B cell (primary cell): ENCODE measurements around the gene GALNT18. TPM values are rescaled to one million over a fixed set of nuclear protein-coding genes. Genes with fewer than 3 reads are reported as not detected.

Experiments used
- ATAC-seq: fragments of 200-7000 bp; cut with Tn5 transposase; one replicate; pipeline ENCODE4 v1.10.0; 2021; ENCODE audit warnings: low read depth, mild to moderate bottlenecking, moderate number of reproducible peaks, moderate library complexity
- CTCF ChIA-PET: fragments of 350-600 bp; sonication (Branson Sonifier 250); formaldehyde crosslinking; loops from one replicate; lab custom pipeline; 2021; ENCODE audit warnings: antibody characterized with exemption, inconsistent platforms; lab: Charles Lee
- POLR2A ChIA-PET: fragments of 350-600 bp; sonication (Branson Sonifier 250); formaldehyde crosslinking; loops from one replicate; lab custom pipeline; 2021; ENCODE audit warnings: antibody characterized with exemption; lab: Charles Lee
- DNase-seq: peaks from one replicate; pipeline ENCODE4 v3.0.0; 2013
- H2AFZ ChIP-seq: 2 replicates; pipeline ENCODE4 v1.6.1; 2012; ENCODE audit warnings: mild to moderate bottlenecking, low read depth, low read length; ENCODE audit not compliant: insufficient read depth, poor library complexity, severe bottlenecking
- H3K27ac ChIP-seq, 2 donors: 1 replicate in 1 of 2; 2 replicates in 1 of 2; pipeline ENCODE4 v1.5.1; 2012 to 2013; ENCODE audit warnings: low read length in 2 of 2, mild to moderate bottlenecking in 2 of 2, moderate library complexity in 1 of 2
- H3K27me3 ChIP-seq, 4 experiments: fragments of 200-600 bp in 1 of 4; sonication (generic) in 1 of 4; replicated peaks in 1 of 4; 1 replicate in 2 of 4; 2 replicates in 2 of 4; pipeline versions ENCODE4 v1.6.1 to v1.7.0; 2013 to 2016; ENCODE audit warnings: low read length in 3 of 4, mild to moderate bottlenecking in 2 of 4, mixed read lengths in 1 of 4, moderate library complexity in 1 of 4; ENCODE audit not compliant: insufficient read depth in 4 of 4, control insufficient read depth in 3 of 4; ENCODE audit errors: control extremely low read depth in 1 of 4
- H3K36me3 ChIP-seq, 2 experiments: replicated peaks in 1 of 2; 1 replicate in 1 of 2; 2 replicates in 1 of 2; pipeline versions ENCODE4 v1.6.1 to v1.7.1; 2013; ENCODE audit warnings: low read length in 1 of 2; ENCODE audit not compliant: insufficient read depth in 2 of 2, control insufficient read depth in 1 of 2; ENCODE audit errors: control extremely low read depth in 1 of 2, extremely low read depth in 1 of 2
- H3K4me1 ChIP-seq, 2 donors: fragments of 200-600 bp in 1 of 2; sonication (generic) in 1 of 2; 1 replicate in 1 of 2; 2 replicates in 1 of 2; pipeline versions ENCODE4 v1.5.1 to v1.6.1; 2013 to 2017; ENCODE audit warnings: low read length in 2 of 2; ENCODE audit not compliant: control insufficient read depth in 2 of 2, insufficient read depth in 2 of 2
- H3K4me2 ChIP-seq: replicated peaks from 2 replicates; pipeline ENCODE3; 2012; ENCODE audit warnings: mild to moderate bottlenecking, low read depth, low read length; ENCODE audit not compliant: poor library complexity, severe bottlenecking
- H3K4me3 ChIP-seq, 5 experiments: fragments of 200-600 bp in 1 of 5; sonication (generic) in 1 of 5; 1 replicate in 3 of 5; 2 replicates in 2 of 5; pipeline versions ENCODE4 v1.5.1 to v1.7.0; 2011 to 2016; ENCODE audit warnings: low read length in 4 of 5, mild to moderate bottlenecking in 4 of 5, low read depth in 2 of 5, control low read depth in 1 of 5, moderate library complexity in 1 of 5; ENCODE audit not compliant: insufficient read depth in 1 of 5; ENCODE audit errors: control extremely low read depth in 1 of 5, extremely low read depth in 1 of 5
- H3K79me2 ChIP-seq: fragments of 200-600 bp; sonication (generic); one replicate; pipeline ENCODE4 v1.6.0; 2016; ENCODE audit warnings: low read length; ENCODE audit not compliant: control insufficient read depth, insufficient read depth
- H3K9ac ChIP-seq: fragments of 200-600 bp; sonication (generic); 2 replicates; pipeline ENCODE4 v1.6.1; 2017; ENCODE audit warnings: mild to moderate bottlenecking, low read length, moderate library complexity
- H3K9me3 ChIP-seq, 3 donors: one replicate each; pipeline versions ENCODE4 v1.6.1 to v1.7.1; 2013; ENCODE audit warnings: low read length in 2 of 3; ENCODE audit not compliant: control insufficient read depth in 2 of 3, insufficient read depth in 1 of 3; ENCODE audit errors: control extremely low read depth in 1 of 3
- H4K20me1 ChIP-seq: 2 replicates; pipeline ENCODE4 v1.6.0; 2012; ENCODE audit warnings: mild to moderate bottlenecking, low read length; ENCODE audit not compliant: insufficient read depth, control insufficient read depth, poor library complexity, severe bottlenecking
- H3K27ac Mint-ChIP-seq: one replicate; pipeline ENCODE4 v1.8.0; 2021; ENCODE audit warnings: mixed read lengths
- H3K27me3 Mint-ChIP-seq: one replicate; pipeline ENCODE4 v1.8.0; 2021; ENCODE audit warnings: mixed read lengths
- H3K4me1 Mint-ChIP-seq: one replicate; pipeline ENCODE4 v1.8.0; 2021; ENCODE audit warnings: mixed read lengths
- H3K4me3 Mint-ChIP-seq: one replicate; pipeline ENCODE4 v1.8.0; 2021; ENCODE audit warnings: mixed read lengths
- H3K9me3 Mint-ChIP-seq: one replicate; pipeline ENCODE4 v1.8.0; 2022; ENCODE audit warnings: mixed read lengths; ENCODE audit not compliant: insufficient read depth
- CTCF ChIP-seq: fragments of 200-600 bp; IDR thresholded peaks from one replicate; pipeline ENCODE4 v1.8.0; 2022; ENCODE audit warnings: antibody characterized with exemption, mild to moderate bottlenecking
- EZH2 ChIP-seq: IDR thresholded peaks from 2 replicates; pipeline ENCODE4 v1.6.1; 2012; ENCODE audit warnings: borderline replicate concordance, low read depth, mild to moderate bottlenecking, moderate library complexity, low read length; ENCODE audit not compliant: insufficient read depth, poor library complexity, severe bottlenecking
- WGBS: methylation state at CpG from one replicate; pipeline ENCODE4 v1.1.5; 2013; ENCODE audit warnings: missing lambda C conversion rate; ENCODE audit not compliant: insufficient coverage; 5-methylcytosine and 5-hydroxymethylcytosine counted together
- intact Hi-C: fragments of 100-400 bp; cut with micrococcal nuclease; formaldehyde crosslinking; loops from one replicate; pipeline ENCODE4 v1.10.0; 2022
- polyA plus RNA-seq: library from polyadenylated mRNA; depleted of rRNA; stranded (reverse); fragments of >200 nt; gene quantifications from 2 replicates; pipeline ENCODE4 v1.2.3, GENCODE V29; 2012
- total RNA-seq, 2 donors: library from RNA; stranded (reverse); fragments of 120-200 nt in 1 of 2; gene quantifications; 1 replicate in 1 of 2; 2 replicates in 1 of 2; pipeline versions ENCODE4 v1.2.3 to v1.2.4, GENCODE V29; 2013 to 2022

The GALNT18 gene
- total and polyA plus RNA-seq, 2 donors (not counting 1 experiment from before 2014, with no cell fraction given) = not detected

DNA sequence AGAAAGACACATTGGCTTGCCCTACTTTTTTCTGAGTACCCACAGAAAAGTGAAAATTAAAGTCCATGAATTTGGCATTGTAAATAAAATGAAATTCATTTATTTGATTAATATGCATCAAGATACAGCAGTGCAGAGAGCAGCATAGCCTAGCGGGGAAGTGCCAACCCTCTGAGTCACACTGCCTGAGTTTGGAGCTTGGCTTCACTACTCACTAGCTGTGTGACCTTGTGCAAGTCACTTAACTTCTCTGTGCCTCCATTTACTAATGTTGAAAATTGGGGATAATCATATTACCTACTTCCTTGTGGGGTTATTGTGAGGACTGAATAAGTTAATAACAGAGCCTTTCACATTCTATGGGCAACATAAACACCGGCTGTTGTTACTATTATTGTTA lies 157.2 kb downstream of the GALNT18 start:
- CTCF ChIA-PET = no interaction called here
- DNase-seq = no peak
- no peak overlapping the region for H3K9ac ChIP-seq
- Mint-ChIP-seq H3K4me3 (no peak overlapping the region), H3K9me3 (no peaks in the 10 kb centered on the region), H3K27ac (no peak overlapping the region), H3K27me3 (peaks cover 6% of the 10 kb centered on the region), H3K4me1 (no peaks in the 10 kb centered on the region)
- no peaks in the 10 kb centered on the region for H3K36me3 ChIP-seq
- no peaks in the 10 kb centered on the region for H4K20me1 ChIP-seq
- no peak for ATAC-seq
- no peak overlapping the region for H3K4me2 ChIP-seq
- H3K79me2 ChIP-seq = no peaks in the 10 kb centered on the region
- H3K27ac ChIP-seq = no peak overlapping the region
- no peaks in the 10 kb centered on the region for H3K4me1 ChIP-seq
- POLR2A ChIA-PET = no interaction called here
- TF ChIP-seq EZH2 (no peak), CTCF (no peak)
- no peak overlapping the region for H2AFZ ChIP-seq
- H3K9me3 ChIP-seq = no peaks in the 10 kb centered on the region
- WGBS = 100% methylated on average over 1 of the region's 2 CpGs
- no peak overlapping the region for H3K4me3 ChIP-seq
- intact Hi-C loops = no loop called here
- no peaks in the 10 kb centered on the region for H3K27me3 ChIP-seq

DNA sequence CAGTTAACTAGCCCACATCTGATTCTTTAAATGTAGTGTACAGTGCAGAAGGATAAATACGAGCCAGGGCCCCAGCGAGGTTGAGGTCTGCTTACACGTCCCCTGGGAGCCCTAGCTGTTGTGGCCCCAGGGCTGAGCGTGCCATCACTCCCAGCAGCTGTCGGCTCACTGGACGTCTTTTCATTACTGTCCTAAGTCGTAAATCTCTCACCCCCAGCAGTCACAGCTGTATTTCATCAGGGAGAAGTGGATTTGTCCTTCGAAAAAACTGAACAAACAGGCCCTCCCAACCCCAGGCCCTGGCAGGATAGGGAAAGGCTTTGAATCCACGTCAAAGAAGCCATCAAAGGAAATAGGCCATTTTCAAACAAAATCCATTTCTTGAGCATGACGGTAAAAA lies 158.4 kb downstream of the GALNT18 start:
- Mint-ChIP-seq H3K27ac (no peak overlapping the region), H3K27me3 (peaks cover 6% of the 10 kb centered on the region), H3K4me3 (no peak overlapping the region), H3K9me3 (no peaks in the 10 kb centered on the region), H3K4me1 (no peaks in the 10 kb centered on the region)
- ChIA-PET POLR2A (no interaction called here), CTCF (no interaction called here)
- H4K20me1 ChIP-seq = no peaks in the 10 kb centered on the region
- no peaks in the 10 kb centered on the region for H3K27me3 ChIP-seq
- no peak overlapping the region for H2AFZ ChIP-seq
- intact Hi-C loops = no loop called here
- no peak overlapping the region for H3K4me2 ChIP-seq
- 73% methylated on average over 9 of the region's 10 CpGs for WGBS
- H3K79me2 ChIP-seq = no peaks in the 10 kb centered on the region
- H3K9ac ChIP-seq = no peak overlapping the region
- DNase-seq = no peak
- no peaks in the 10 kb centered on the region for H3K36me3 ChIP-seq
- H3K4me3 ChIP-seq = no peak overlapping the region
- H3K9me3 ChIP-seq = no peaks in the 10 kb centered on the region
- no peak for ATAC-seq
- TF ChIP-seq CTCF (no peak), EZH2 (no peak)
- no peaks in the 10 kb centered on the region for H3K4me1 ChIP-seq
- H3K27ac ChIP-seq = no peak overlapping the region
